Smooth muscle cell of the brain vasculature (primary cell): ENCODE results near the gene LIPG.

ENCODE experiments used
- DNase-seq: peaks from one replicate; pipeline ENCODE4 v3.0.0-alpha.2; 2012; ENCODE audit warnings: low read depth, low spot score

Gene LIPG

GRCh38 chr18:49638891-49639557 is 77.2 kb downstream of the LIPG start:
- DNase-seq, result no peak

- DNase-seq, result no peak
Observed at GRCh38 chr18:49639643-49640391, 78.0 kb downstream of the LIPG start.

- no peak for DNase-seq
Observed at GRCh38 chr18:49640741-49641140, 78.9 kb downstream of the LIPG start.

- no peak for DNase-seq
Observed at GRCh38 chr18:49645196-49645595, 83.3 kb downstream of the LIPG start.

- no peak for DNase-seq
Observed at GRCh38 chr18:49645841-49646351, 84.0 kb downstream of the LIPG start.

GRCh38 chr18:49646873-49647272 is 85.0 kb downstream of the LIPG start:
- no peak for DNase-seq

GRCh38 chr18:49647496-49648168 is 85.8 kb downstream of the LIPG start:
- DNase-seq, result no peak

GRCh38 chr18:49648326-49648725 is 86.5 kb downstream of the LIPG start:
- no peak for DNase-seq
